Neural progenitor cell (in vitro differentiated cells): ENCODE data around the gene ZC4H2. TPM values are rescaled to one million over a fixed set of nuclear protein-coding genes. Genes with fewer than 3 reads are reported as not detected.
"Not testable (repeated sequence)": the region's sequence is repeated elsewhere in the genome, so short reads cannot be mapped to it uniquely, and the experiment has no call there.

ENCODE experiments used
- DNase-seq: peaks from one replicate; pipeline ENCODE4 v3.0.0-alpha.2; 2016; ENCODE audit warnings: low spot score
- H2AFZ ChIP-seq: fragments of 200-600 bp; sonication (generic); replicated peaks from 2 replicates; pipeline ENCODE4 v1.6.1; 2016; ENCODE audit warnings: antibody characterized with exemption
- H3F3A ChIP-seq: fragments of 200-600 bp; sonication (generic); 2 replicates; pipeline ENCODE4 v1.6.1; 2016; ENCODE audit warnings: antibody characterized with exemption, low read depth
- H3K27ac ChIP-seq: fragments of 200-600 bp; sonication (generic); 2 replicates; pipeline ENCODE4 v1.5.1; 2016; ENCODE audit warnings: mild to moderate bottlenecking
- H3K27me3 ChIP-seq: fragments of 200-600 bp; sonication (generic); 2 replicates; pipeline ENCODE4 v1.6.1; 2016; ENCODE audit warnings: mild to moderate bottlenecking, moderate library complexity
- H3K36me3 ChIP-seq: fragments of 200-600 bp; sonication (generic); 2 replicates; pipeline ENCODE4 v1.5.1; 2016
- H3K4me1 ChIP-seq: fragments of 200-600 bp; sonication (generic); 2 replicates; pipeline ENCODE4 v1.6.1; 2016; ENCODE audit warnings: mixed run types
- H3K4me2 ChIP-seq: fragments of 200-600 bp; sonication (generic); 2 replicates; pipeline ENCODE4 v1.6.1; 2016
- H3K4me3 ChIP-seq: fragments of 200-600 bp; sonication (generic); 2 replicates; pipeline ENCODE4 v1.5.1; 2016
- H3K79me2 ChIP-seq: fragments of 200-600 bp; sonication (generic); 2 replicates; pipeline ENCODE4 v1.6.1; 2016; ENCODE audit warnings: low read depth
- H3K9ac ChIP-seq: fragments of 200-600 bp; sonication (generic); 2 replicates; pipeline ENCODE4 v1.6.1; 2016
- H3K9me3 ChIP-seq: fragments of 200-600 bp; sonication (generic); 2 replicates; pipeline ENCODE4 v1.5.1; 2016; ENCODE audit warnings: low read depth
- H4K20me1 ChIP-seq: fragments of 200-600 bp; sonication (generic); 2 replicates; pipeline ENCODE4 v1.6.1; 2016; ENCODE audit warnings: low read depth
- H3K27ac Mint-ChIP-seq: 3 replicates; pipeline ENCODE4 v1.8.0; 2021; ENCODE audit warnings: mixed read lengths
- H3K27me3 Mint-ChIP-seq: 2 replicates; pipeline ENCODE4 v1.8.0; 2022; ENCODE audit warnings: low read depth, mild to moderate bottlenecking, inconsistent platforms, moderate library complexity, mixed read lengths; ENCODE audit not compliant: insufficient read depth
- H3K36me3 Mint-ChIP-seq: 3 replicates; pipeline ENCODE4 v1.8.0; 2021; ENCODE audit warnings: mixed read lengths
- H3K4me1 Mint-ChIP-seq: 3 replicates; pipeline ENCODE4 v1.8.0; 2021; ENCODE audit warnings: mixed read lengths
- H3K4me3 Mint-ChIP-seq: 3 replicates; pipeline ENCODE4 v1.8.0; 2021; ENCODE audit warnings: mild to moderate bottlenecking, moderate library complexity, mixed read lengths
- H3K9me3 Mint-ChIP-seq: 3 replicates; pipeline ENCODE4 v1.8.0; 2020; ENCODE audit warnings: mixed read lengths
- CTCF ChIP-seq: fragments of 200-600 bp; sonication (generic); IDR thresholded peaks from 2 replicates; pipeline ENCODE4 v1.5.1; 2017; ENCODE audit warnings: antibody characterized with exemption, mild to moderate bottlenecking
- EZH2 ChIP-seq: fragments of 200-600 bp; sonication (generic); IDR thresholded peaks from 2 replicates; pipeline ENCODE4 v1.6.1; 2017; ENCODE audit warnings: antibody characterized with exemption, mild to moderate bottlenecking, moderate library complexity
- EZH2phosphoT487 ChIP-seq: fragments of 200-600 bp; sonication (generic); IDR thresholded peaks from 2 replicates; pipeline ENCODE4 v1.6.1; 2017; ENCODE audit warnings: antibody characterized with exemption
- total RNA-seq: library from RNA; depleted of rRNA; stranded (reverse); fragments of >200 nt; gene quantifications from 2 replicates; pipeline ENCODE4 v1.2.3, GENCODE V29; 2015; ENCODE audit warnings: low replicate concordance

Gene ZC4H2
- total RNA-seq, 1 donor from 2014 or later = 35.6 TPM

GRCh38 chrX:65009459-65009858 lies 33.2 kb upstream of the ZC4H2 start:
- Histone ChIP-seq H3F3A (no peaks in the 10 kb centered on the region), H3K4me2 (no peak overlapping the region), H3K79me2 (no peaks in the 10 kb centered on the region), H3K9me3 (peaks cover 5% of the 10 kb centered on the region), H3K4me1 (no peaks in the 10 kb centered on the region), H3K9ac (no peak overlapping the region), H2AFZ (no peak overlapping the region), H3K36me3 (no peaks in the 10 kb centered on the region), H3K27ac (no peak overlapping the region), H3K4me3 (no peak overlapping the region), H3K27me3 (no peaks in the 10 kb centered on the region), H4K20me1 (no peaks in the 10 kb centered on the region)
- Mint-ChIP-seq H3K36me3 (no peaks in the 10 kb centered on the region), H3K4me1 (no peaks in the 10 kb centered on the region), H3K4me3 (no peak overlapping the region), H3K27me3 (no peaks in the 10 kb centered on the region), H3K9me3 (peaks cover 14% of the 10 kb centered on the region), H3K27ac (no peak overlapping the region)
- TF ChIP-seq EZH2phosphoT487 = no peak
- no peak for TF ChIP-seq CTCF
- no peak for TF ChIP-seq EZH2
- no peak for DNase-seq

- not testable (repeated sequence) for H3K27ac ChIP-seq, H3K27me3 Mint-ChIP-seq, DNase-seq, H2AFZ ChIP-seq, H3K4me1 Mint-ChIP-seq, H4K20me1 ChIP-seq, H3K36me3 Mint-ChIP-seq, H3K4me2 ChIP-seq, H3F3A ChIP-seq, H3K79me2 ChIP-seq, H3K27ac Mint-ChIP-seq, H3K9ac ChIP-seq, H3K27me3 ChIP-seq, H3K9me3 ChIP-seq, H3K4me3 ChIP-seq, H3K36me3 ChIP-seq, H3K4me3 Mint-ChIP-seq, H3K4me1 ChIP-seq
- peaks cover 41% of the 10 kb centered on the region for H3K9me3 Mint-ChIP-seq
Measured at GRCh38 chrX:65002208-65002607, 26.0 kb upstream of the ZC4H2 start.

GRCh38 chrX:64996805-64997204 lies 20.6 kb upstream of the ZC4H2 start:
- H3K27ac Mint-ChIP-seq = no peak overlapping the region

GRCh38 chrX:64994131-64994798 lies 18.0 kb upstream of the ZC4H2 start:
- H3K27me3 Mint-ChIP-seq = no peaks in the 10 kb centered on the region
- Histone ChIP-seq H3K36me3 (no peaks in the 10 kb centered on the region), H4K20me1 (no peaks in the 10 kb centered on the region), H3K9ac (no peak overlapping the region), H2AFZ (no peak overlapping the region), H3K79me2 (no peaks in the 10 kb centered on the region), H3K4me1 (no peaks in the 10 kb centered on the region), H3K4me3 (no peak overlapping the region), H3K9me3 (peaks cover 5% of the 10 kb centered on the region), H3K4me2 (no peak overlapping the region), H3K27me3 (no peaks in the 10 kb centered on the region), H3K27ac (no peak overlapping the region), H3F3A (no peaks in the 10 kb centered on the region)
- TF ChIP-seq CTCF (no peak), EZH2 (no peak), EZH2phosphoT487 (no peak)
- no peaks in the 10 kb centered on the region for H3K36me3 Mint-ChIP-seq
- peaks cover 22% of the 10 kb centered on the region for H3K9me3 Mint-ChIP-seq
- H3K27ac Mint-ChIP-seq = no peak overlapping the region
- no peak for DNase-seq
- no peaks in the 10 kb centered on the region for H3K4me1 Mint-ChIP-seq
- H3K4me3 Mint-ChIP-seq = no peak overlapping the region

More at GRCh38 chrX:64996805-64997204, 20.6 kb upstream of the ZC4H2 start:
- TF ChIP-seq EZH2 (no peak), EZH2phosphoT487 (no peak)
- Histone ChIP-seq H3K9me3 (peaks cover 5% of the 10 kb centered on the region), H3K4me3 (no peak overlapping the region), H3K79me2 (no peaks in the 10 kb centered on the region), H4K20me1 (no peaks in the 10 kb centered on the region), H3K4me2 (no peak overlapping the region), H3K27me3 (no peaks in the 10 kb centered on the region), H3K9ac (no peak overlapping the region), H3K36me3 (no peaks in the 10 kb centered on the region), H3K27ac (no peak overlapping the region), H3K4me1 (no peaks in the 10 kb centered on the region), H3F3A (no peaks in the 10 kb centered on the region), H2AFZ (no peak overlapping the region)
- DNase-seq = no peak
- Mint-ChIP-seq H3K27me3 (no peaks in the 10 kb centered on the region), H3K4me3 (no peak overlapping the region), H3K36me3 (no peaks in the 10 kb centered on the region), H3K9me3 (peaks cover 32% of the 10 kb centered on the region), H3K4me1 (no peaks in the 10 kb centered on the region)
